ENCODE measurements around the gene THSD1. TPM values are rescaled to one million over a fixed set of nuclear protein-coding genes. Genes with fewer than 3 reads are reported as not detected.

Gene THSD1, protein sequence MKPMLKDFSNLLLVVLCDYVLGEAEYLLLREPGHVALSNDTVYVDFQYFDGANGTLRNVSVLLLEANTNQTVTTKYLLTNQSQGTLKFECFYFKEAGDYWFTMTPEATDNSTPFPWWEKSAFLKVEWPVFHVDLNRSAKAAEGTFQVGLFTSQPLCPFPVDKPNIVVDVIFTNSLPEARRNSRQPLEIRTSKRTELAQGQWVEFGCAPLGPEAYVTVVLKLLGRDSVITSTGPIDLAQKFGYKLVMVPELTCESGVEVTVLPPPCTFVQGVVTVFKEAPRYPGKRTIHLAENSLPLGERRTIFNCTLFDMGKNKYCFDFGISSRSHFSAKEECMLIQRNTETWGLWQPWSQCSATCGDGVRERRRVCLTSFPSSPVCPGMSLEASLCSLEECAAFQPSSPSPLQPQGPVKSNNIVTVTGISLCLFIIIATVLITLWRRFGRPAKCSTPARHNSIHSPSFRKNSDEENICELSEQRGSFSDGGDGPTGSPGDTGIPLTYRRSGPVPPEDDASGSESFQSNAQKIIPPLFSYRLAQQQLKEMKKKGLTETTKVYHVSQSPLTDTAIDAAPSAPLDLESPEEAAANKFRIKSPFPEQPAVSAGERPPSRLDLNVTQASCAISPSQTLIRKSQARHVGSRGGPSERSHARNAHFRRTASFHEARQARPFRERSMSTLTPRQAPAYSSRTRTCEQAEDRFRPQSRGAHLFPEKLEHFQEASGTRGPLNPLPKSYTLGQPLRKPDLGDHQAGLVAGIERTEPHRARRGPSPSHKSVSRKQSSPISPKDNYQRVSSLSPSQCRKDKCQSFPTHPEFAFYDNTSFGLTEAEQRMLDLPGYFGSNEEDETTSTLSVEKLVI
- total RNA-seq, result 1 to 10 TPM; 1.3 TPM

- H3K36me3 ChIP-seq (replicated peaks in 1 of 2; ENCODE audit: insufficient read depth in 1 of 2, low read depth in 2 of 2), result no peaks in the 10 kb centered on the region
- no peak within 1 kb of the TSS for H3K27ac ChIP-seq
- peaks cover 13% of the 10 kb centered on the region for H3K4me1 ChIP-seq
- peaks cover 0 to 12% of the 10 kb centered on the region in 2 donors for H3K27me3 ChIP-seq
- ATAC-seq, result peak; percentile 70
- H3K9me3 ChIP-seq, result no peaks in the 10 kb centered on the region
- TF ChIP-seq CTCF (IDR thresholded peaks at IDR 0.05) (no peak), POLR2A (IDR thresholded peaks at IDR 0.05) (no peak)
- intact Hi-C loops (cut with DNase I), result no loop called here
- H3K4me3 ChIP-seq, result no peak within 1 kb of the TSS
- 0 to 1% methylated on average over 13 to 43 of the region's 68 CpGs for WGBS, 2 donors
- DNase-seq, result peak; percentile 13 to 37 (median 28)
Observed at GRCh38 chr13:52405767-52406494, at the start of gene THSD1. THSD1 (minus strand) TSS chr13:52406172; CDS start chr13:52402600, 3,572 bp downstream.

GRCh38 chr13:52455677-52456041 lies 49.7 kb upstream of the THSD1 start:
- Histone ChIP-seq H3K4me1 (peaks cover 22% of the 10 kb centered on the region), H3K4me3 (peak overlapping the region; percentile 51 to 58), H3K36me3 (replicated peaks in 1 of 2; ENCODE audit: insufficient read depth in 1 of 2, low read depth in 2 of 2) (no peaks in the 10 kb centered on the region), H3K27me3 (no peaks in the 10 kb centered on the region), H3K27ac (peak overlapping the region; percentile 86 to 95 (median 88)), H3K9me3 (no peaks in the 10 kb centered on the region)
- peak; percentile 65 to 84 (median 68) for DNase-seq
- no peak for TF ChIP-seq POLR2A (IDR thresholded peaks at IDR 0.05)
- no peak for TF ChIP-seq CTCF (IDR thresholded peaks at IDR 0.05)
- ATAC-seq, result peak; percentile 57
- intact Hi-C loops (cut with DNase I), result no loop called here
- 0 to 1% methylated on average over 3 to 37 of the region's 37 CpGs for WGBS, 2 donors

DNA sequence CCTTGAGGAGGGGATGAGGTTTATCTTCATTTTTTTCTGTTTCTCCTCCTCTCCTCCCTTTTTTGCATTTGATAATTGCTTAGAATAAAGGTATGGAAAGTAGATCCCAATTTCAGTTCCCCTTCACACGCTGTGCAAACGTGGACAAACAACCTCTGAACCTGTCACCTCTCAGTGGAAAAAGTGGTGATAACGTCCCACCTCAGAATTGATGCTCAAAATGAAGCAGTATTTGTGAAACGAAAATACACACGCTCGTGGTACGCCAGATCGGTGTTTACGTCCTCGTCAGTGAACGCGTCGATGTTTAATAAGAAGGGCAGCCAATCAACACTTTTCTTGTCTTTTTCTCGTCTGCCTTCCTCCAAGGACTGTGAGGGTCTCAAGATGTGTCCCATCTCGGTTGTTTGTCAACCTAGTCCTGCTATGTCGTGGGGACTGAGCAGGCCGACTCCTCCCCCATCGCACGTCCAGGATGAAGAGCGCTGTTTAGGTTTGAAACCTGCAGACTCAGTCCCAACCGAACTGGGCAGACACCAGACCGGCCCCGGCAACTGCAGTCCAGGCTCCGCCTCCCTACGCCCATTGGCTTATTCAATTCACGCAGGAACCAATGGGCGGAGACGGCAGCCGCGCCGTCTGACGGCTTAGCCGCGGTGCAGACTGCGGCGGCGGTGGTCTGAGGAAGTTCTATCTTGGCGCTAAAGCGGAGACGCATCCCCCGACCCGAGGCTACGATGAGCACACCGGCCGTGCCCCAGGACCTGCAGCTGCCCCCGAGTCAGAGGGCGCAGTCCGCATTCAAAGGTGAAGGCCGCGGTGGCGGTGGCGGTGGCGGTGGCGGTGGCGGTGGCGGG lies 49.1 kb upstream of the THSD1 start, which contains the start of gene CKAP2:
Gene CKAP2, plus strand, starts transcription at position 659 of the 857 bp plus-strand sequence. Its CDS starts 79 bp downstream, at position 738.
- no peaks in the 10 kb centered on the region for H3K27me3 ChIP-seq
- TF ChIP-seq POLR2A (IDR thresholded peaks at IDR 0.05) (peak; percentile 31 to 80 (median 75)), CTCF (IDR thresholded peaks at IDR 0.05) (no peak)
- peak within 1 kb of the TSS; percentile 86 to 95 (median 88) for H3K27ac ChIP-seq
- intact Hi-C loops (cut with DNase I), result no loop called here
- peaks cover 22% of the 10 kb centered on the region for H3K4me1 ChIP-seq
- H3K4me3 ChIP-seq, result peak within 1 kb of the TSS; percentile 51 to 58
- ATAC-seq, result peak; percentile 90
- no peaks in the 10 kb centered on the region for H3K36me3 ChIP-seq (replicated peaks in 1 of 2; ENCODE audit: insufficient read depth in 1 of 2, low read depth in 2 of 2)
- WGBS, 2 donors, result 0% methylated on average over 21 to 55 of the region's 56 CpGs
- peak; percentile 92 to 96 (median 94) for DNase-seq
- H3K9me3 ChIP-seq, result no peaks in the 10 kb centered on the region

GRCh38 chr13:52454459-52454819 lies 48.5 kb upstream of the THSD1 start:
- no peak for ATAC-seq
- H3K9me3 ChIP-seq, result no peaks in the 10 kb centered on the region
- H3K4me3 ChIP-seq, result peak overlapping the region in 1 of 2 donors; percentile 51
- intact Hi-C loops (cut with DNase I), result no loop called here
- peaks cover 23% of the 10 kb centered on the region for H3K4me1 ChIP-seq
- peak in 1 of 4 donors; percentile 17 for DNase-seq
- no peaks in the 10 kb centered on the region for H3K27me3 ChIP-seq
- H3K36me3 ChIP-seq (replicated peaks in 1 of 2; ENCODE audit: insufficient read depth in 1 of 2, low read depth in 2 of 2), result no peaks in the 10 kb centered on the region
- no peak for TF ChIP-seq POLR2A (IDR thresholded peaks at IDR 0.05)
- peak overlapping the region in 3 of 4 donors; percentile 86 to 95 (median 89) for H3K27ac ChIP-seq
- WGBS, 2 donors, result 3 to 10% methylated on average over 8 of the region's 8 CpGs
